Measurements from ENCODE around the gene MTHFD2L.

MTHFD2L gene

GRCh38 chr4:74111306-74111975 is 46.5 kb upstream of the MTHFD2L start:
- no peak for DNase-seq (ENCODE audit: low read depth, low spot score)
- CTCF ChIA-PET: interaction anchor here (0.8 to 4.8 kb wide), 4 partner anchors 10 to 449 kb away, joined by 4 to 46 read pairs (median 5); partner anchors contain the start of gene CXCL2

GRCh38 chr4:74111990-74112389 is 45.9 kb upstream of the MTHFD2L start:
- no peak for TF ChIP-seq CTCF (IDR thresholded peaks at IDR 0.05; ENCODE audit: insufficient read depth, low read length, missing control alignments)
- no peak for DNase-seq (ENCODE audit: low read depth, low spot score)
- POLR2A ChIA-PET: no interaction called here
- no peak overlapping the region for H3K4me3 ChIP-seq (ENCODE audit: low read depth, low read length)
- CTCF ChIA-PET: interaction anchor here (0.8 to 4.8 kb wide), 4 partner anchors 9 to 450 kb away, joined by 4 to 46 read pairs (median 5); partner anchors contain the start of gene CXCL2

More at GRCh38 chr4:74111306-74111975, 46.5 kb upstream of the MTHFD2L start:
- no peak for TF ChIP-seq CTCF (IDR thresholded peaks at IDR 0.05; ENCODE audit: insufficient read depth, low read length, missing control alignments)
- no peak overlapping the region for H3K4me3 ChIP-seq (ENCODE audit: low read depth, low read length)
- POLR2A ChIA-PET: interaction anchor here (0.7 kb wide), 1 partner anchor 450 kb away, joined by 3 read pairs; no protein-coding TSS in a partner anchor

- no peak for TF ChIP-seq CTCF (IDR thresholded peaks at IDR 0.05; ENCODE audit: insufficient read depth, low read length, missing control alignments)
- CTCF ChIA-PET: interaction anchor here (0.8 to 4.8 kb wide), 5 partner anchors 8 to 458 kb away, joined by 3 to 46 read pairs (median 5); partner anchors contain the start of gene CXCL2
- POLR2A ChIA-PET: no interaction called here
- no peak overlapping the region for H3K4me3 ChIP-seq (ENCODE audit: low read depth, low read length)
- no peak for DNase-seq (ENCODE audit: low read depth, low spot score)
Measured at GRCh38 chr4:74112399-74113105, 45.4 kb upstream of the MTHFD2L start.

- peak; percentile 70 for DNase-seq (ENCODE audit: low read depth, low spot score)
- POLR2A ChIA-PET: no interaction called here
- CTCF ChIA-PET: interaction anchor here (3.1 to 5.8 kb wide), 2 partner anchors 15 to 20 kb away, joined by 14 to 38 read pairs; partner anchors contain the start of gene CXCL2
- H3K4me3 ChIP-seq (ENCODE audit: low read depth, low read length): no peak overlapping the region
- TF ChIP-seq CTCF (IDR thresholded peaks at IDR 0.05; ENCODE audit: insufficient read depth, low read length, missing control alignments): no peak
Measured at GRCh38 chr4:74114234-74114633, 43.7 kb upstream of the MTHFD2L start.

- no peak overlapping the region for H3K4me3 ChIP-seq (ENCODE audit: low read depth, low read length)
- CTCF ChIA-PET: interaction anchor here (2.4 to 5.8 kb wide), 4 partner anchors 13 to 455 kb away, joined by 9 to 38 read pairs (median 12); partner anchors contain the start of gene CXCL2
- POLR2A ChIA-PET: interaction anchor here (0.6 kb wide), 1 partner anchor 270 kb away, joined by 4 read pairs; no protein-coding TSS in a partner anchor
- peak; percentile 70 for DNase-seq (ENCODE audit: low read depth, low spot score)
- no peak for TF ChIP-seq CTCF (IDR thresholded peaks at IDR 0.05; ENCODE audit: insufficient read depth, low read length, missing control alignments)
Measured at GRCh38 chr4:74117024-74117534, 40.8 kb upstream of the MTHFD2L start.
